Measurements from ENCODE around the gene ACTL6B. TPM values are rescaled to one million over a fixed set of nuclear protein-coding genes. Genes with fewer than 3 reads are reported as not detected.

Gene ACTL6B
- total and polyA plus RNA-seq, 2 donors (not counting 3 experiments of a cell fraction or from before 2014, with no cell fraction given), result not detected

DNA sequence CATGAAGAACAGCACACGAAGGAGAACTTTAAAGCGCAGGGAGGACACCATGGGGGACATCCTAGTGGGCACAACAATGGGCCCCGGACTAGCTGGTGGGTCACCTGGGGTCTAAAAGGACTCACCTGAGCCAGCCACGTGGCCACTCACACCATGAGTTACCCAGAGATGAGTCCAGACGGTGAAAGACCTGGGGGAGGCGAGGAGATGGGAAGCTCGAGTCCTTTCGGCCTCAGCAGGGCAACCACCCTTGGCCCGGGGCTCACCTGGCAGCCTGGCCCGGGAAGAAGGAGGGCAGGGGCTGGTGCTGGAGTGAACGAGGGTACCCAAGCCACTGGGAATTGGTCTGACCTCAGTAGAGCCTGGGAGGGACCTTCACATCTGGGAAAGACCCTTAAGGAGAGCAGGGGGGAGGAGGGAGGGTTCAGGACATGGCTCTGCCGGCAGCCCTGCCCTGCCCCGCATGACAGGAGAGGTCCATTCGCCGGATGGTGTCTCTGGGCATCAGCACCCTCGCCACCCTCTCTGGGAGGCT, 32.1 kb upstream of the ACTL6B start:
- Histone ChIP-seq H3K36me3 (ENCODE audit: control insufficient read depth in 2 of 2, extremely low read depth in 1 of 2, insufficient read depth in 2 of 2, low read length in 2 of 2) (peaks cover 3 to 47% of the 10 kb centered on the region in 2 experiments), H3K27me3 (ENCODE audit: control insufficient read depth in 2 of 2, insufficient read depth in 2 of 2, low read length in 2 of 2) (no peaks in the 10 kb centered on the region), H2AFZ (ENCODE audit: low read depth, low read length) (no peak overlapping the region), H3K9ac (replicated peaks; ENCODE audit: extremely low read depth, insufficient read depth, low read length) (no peak overlapping the region), H3K79me2 (ENCODE audit: control insufficient read depth, insufficient read depth, low read length) (peaks cover 45% of the 10 kb centered on the region), H3K9me3 (replicated peaks; ENCODE audit: control insufficient read depth, insufficient read depth, low read length) (no peaks in the 10 kb centered on the region), H3K9me1 (replicated peaks; ENCODE audit: control insufficient read depth, extremely low read depth, insufficient read depth, low read length) (no peaks in the 10 kb centered on the region), H3K27ac (ENCODE audit: insufficient read depth, low read depth, low read length) (no peak overlapping the region), H3K4me1 (ENCODE audit: control insufficient read depth, extremely low read depth, insufficient read depth, low read length) (peaks cover 14% of the 10 kb centered on the region), H3K4me2 (ENCODE audit: insufficient read depth, low read length) (no peak overlapping the region), H3K4me3 (replicated peaks in 1 of 3; ENCODE audit: insufficient read depth in 1 of 3, low read depth in 1 of 3, low read length in 3 of 3) (no peak overlapping the region), H4K20me1 (replicated peaks; ENCODE audit: control insufficient read depth, extremely low read depth, insufficient read depth, low read length) (peaks cover 2% of the 10 kb centered on the region)
- intact Hi-C loops (cut with micrococcal nuclease) (no loop called here), dilution Hi-C loops (cut with MboI; ENCODE audit: extremely low pct_ligation_motif_present, low sequenced_read_pairs) (no loop called here)
- FAIRE-seq (no peak), DNase-seq (ENCODE audit: low read depth, low spot score) (no peak)
- CTCF ChIA-PET, result interaction anchor here (5.0 kb wide), 1 partner anchor 7 kb away, joined by 60 read pairs; no protein-coding TSS in a partner anchor
- POLR2A ChIA-PET, result no interaction called here
- BruUV-seq (replicated peaks), result no TSS peak
- no peak for TF ChIP-seq POLR2AphosphoS5 (IDR thresholded peaks at IDR 0.05; ENCODE audit: insufficient read depth, low read depth, low read length)
- no peak for TF ChIP-seq GATA2 (IDR thresholded peaks at IDR 0.05; ENCODE audit: insufficient read depth, insufficient read length, low read depth, low read length)

DNA sequence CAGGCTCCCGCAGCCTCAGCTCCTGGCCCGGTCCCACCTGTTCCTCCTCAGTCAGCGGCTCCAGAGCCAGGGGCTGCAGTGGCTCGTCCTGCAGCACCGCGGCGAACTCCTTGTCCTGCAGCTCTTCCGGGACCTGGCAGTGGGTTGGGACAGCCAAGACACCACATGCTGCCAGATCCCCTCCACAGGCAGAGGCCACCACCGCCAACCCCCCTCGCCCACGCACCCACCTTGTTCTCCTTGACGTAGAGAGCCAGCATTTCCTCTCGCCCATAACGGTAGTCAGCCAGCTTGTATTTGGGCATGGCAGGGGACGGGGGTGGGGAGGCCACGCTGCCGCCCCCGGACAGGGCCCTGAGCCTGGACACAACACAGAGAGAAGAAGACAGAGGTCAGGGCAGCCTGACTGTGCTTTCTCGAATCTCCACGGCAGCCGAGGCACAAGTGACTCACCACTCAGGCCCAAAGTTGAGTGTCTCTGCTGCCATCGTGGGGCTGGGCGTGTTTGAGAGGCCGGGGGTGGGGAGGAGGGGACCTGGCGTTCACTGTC, 31.6 kb upstream of the ACTL6B start:
- Histone ChIP-seq H3K4me2 (ENCODE audit: insufficient read depth, low read length) (no peak overlapping the region), H3K36me3 (ENCODE audit: control insufficient read depth in 2 of 2, extremely low read depth in 1 of 2, insufficient read depth in 2 of 2, low read length in 2 of 2) (peaks cover 3 to 53% of the 10 kb centered on the region in 2 experiments), H3K4me3 (replicated peaks in 1 of 3; ENCODE audit: insufficient read depth in 1 of 3, low read depth in 1 of 3, low read length in 3 of 3) (no peak overlapping the region), H3K4me1 (ENCODE audit: control insufficient read depth, extremely low read depth, insufficient read depth, low read length) (peaks cover 11% of the 10 kb centered on the region), H3K9me3 (replicated peaks; ENCODE audit: control insufficient read depth, insufficient read depth, low read length) (no peaks in the 10 kb centered on the region), H4K20me1 (replicated peaks; ENCODE audit: control insufficient read depth, extremely low read depth, insufficient read depth, low read length) (peaks cover 2% of the 10 kb centered on the region), H3K79me2 (ENCODE audit: control insufficient read depth, insufficient read depth, low read length) (peaks cover 39% of the 10 kb centered on the region), H3K9ac (replicated peaks; ENCODE audit: extremely low read depth, insufficient read depth, low read length) (no peak overlapping the region), H3K27me3 (ENCODE audit: control insufficient read depth in 2 of 2, insufficient read depth in 2 of 2, low read length in 2 of 2) (no peaks in the 10 kb centered on the region), H3K9me1 (replicated peaks; ENCODE audit: control insufficient read depth, extremely low read depth, insufficient read depth, low read length) (no peaks in the 10 kb centered on the region), H3K27ac (ENCODE audit: insufficient read depth, low read depth, low read length) (no peak overlapping the region), H2AFZ (ENCODE audit: low read depth, low read length) (no peak overlapping the region)
- POLR2A ChIA-PET, result no interaction called here
- TF ChIP-seq MYC (IDR thresholded peaks at IDR 0.05; ENCODE audit: low read depth, low read length) (no peak), EZH2 (IDR thresholded peaks at IDR 0.05; ENCODE audit: borderline replicate concordance, low read depth, low read length, severe bottlenecking) (no peak), POLR2AphosphoS5 (IDR thresholded peaks at IDR 0.05; ENCODE audit: insufficient read depth, low read depth, low read length) (no peak)
- TF ChIP-seq, protein P1, sequence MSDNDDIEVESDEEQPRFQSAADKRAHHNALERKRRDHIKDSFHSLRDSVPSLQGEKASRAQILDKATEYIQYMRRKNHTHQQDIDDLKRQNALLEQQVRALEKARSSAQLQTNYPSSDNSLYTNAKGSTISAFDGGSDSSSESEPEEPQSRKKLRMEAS (IDR thresholded peaks at IDR 0.05; ENCODE audit: insufficient read depth, insufficient read length), result no peak
- CTCF ChIA-PET, result no interaction called here
- no peak for FAIRE-seq
- no TSS peak for BruUV-seq (replicated peaks)
- dilution Hi-C loops (cut with MboI; ENCODE audit: extremely low pct_ligation_motif_present, low sequenced_read_pairs) (no loop called here), intact Hi-C loops (cut with micrococcal nuclease) (no loop called here)
- DNase-seq (ENCODE audit: low read depth, low spot score), result no peak
